ENCODE data around the gene SOX3. TPM values are rescaled to one million over a fixed set of nuclear protein-coding genes. Genes with fewer than 3 reads are reported as not detected.
A peak's percentile ranks its signal among the peaks of the same experiment; 100 is the strongest.

The SOX3 gene
- total RNA-seq, 1 donor from 2014 or later, result 20.4 TPM

GRCh38 chrX:140503238-140503601 lies 1.6 kb downstream of the SOX3 start:
- Mint-ChIP-seq H3K4me1 (peaks cover 51% of the 10 kb centered on the region), H3K9me3 (peaks cover 33% of the 10 kb centered on the region), H3K27ac (peak overlapping the region; percentile 82), H3K4me3 (peak overlapping the region; percentile 92), H3K36me3 (peaks cover 11% of the 10 kb centered on the region), H3K27me3 (ENCODE audit: insufficient read depth, low read depth) (peaks cover 37% of the 10 kb centered on the region)
- Histone ChIP-seq H3K4me3 (peak overlapping the region; percentile 78), H3K36me3 (no peaks in the 10 kb centered on the region), H2AFZ (replicated peaks) (no peak overlapping the region), H4K20me1 (ENCODE audit: low read depth) (peaks cover 9% of the 10 kb centered on the region), H3F3A (ENCODE audit: low read depth) (peaks cover 54% of the 10 kb centered on the region), H3K27ac (no peak overlapping the region), H3K79me2 (ENCODE audit: low read depth) (peaks cover 26% of the 10 kb centered on the region), H3K4me1 (peaks cover 3% of the 10 kb centered on the region), H3K4me2 (peak overlapping the region; percentile 82), H3K9me3 (ENCODE audit: low read depth) (no peaks in the 10 kb centered on the region), H3K27me3 (peaks cover 19% of the 10 kb centered on the region), H3K9ac (no peak overlapping the region)
- TF ChIP-seq EZH2 (IDR thresholded peaks at IDR 0.05), result no peak
- TF ChIP-seq EZH2phosphoT487 (IDR thresholded peaks at IDR 0.05), result no peak
- TF ChIP-seq, protein P1, sequence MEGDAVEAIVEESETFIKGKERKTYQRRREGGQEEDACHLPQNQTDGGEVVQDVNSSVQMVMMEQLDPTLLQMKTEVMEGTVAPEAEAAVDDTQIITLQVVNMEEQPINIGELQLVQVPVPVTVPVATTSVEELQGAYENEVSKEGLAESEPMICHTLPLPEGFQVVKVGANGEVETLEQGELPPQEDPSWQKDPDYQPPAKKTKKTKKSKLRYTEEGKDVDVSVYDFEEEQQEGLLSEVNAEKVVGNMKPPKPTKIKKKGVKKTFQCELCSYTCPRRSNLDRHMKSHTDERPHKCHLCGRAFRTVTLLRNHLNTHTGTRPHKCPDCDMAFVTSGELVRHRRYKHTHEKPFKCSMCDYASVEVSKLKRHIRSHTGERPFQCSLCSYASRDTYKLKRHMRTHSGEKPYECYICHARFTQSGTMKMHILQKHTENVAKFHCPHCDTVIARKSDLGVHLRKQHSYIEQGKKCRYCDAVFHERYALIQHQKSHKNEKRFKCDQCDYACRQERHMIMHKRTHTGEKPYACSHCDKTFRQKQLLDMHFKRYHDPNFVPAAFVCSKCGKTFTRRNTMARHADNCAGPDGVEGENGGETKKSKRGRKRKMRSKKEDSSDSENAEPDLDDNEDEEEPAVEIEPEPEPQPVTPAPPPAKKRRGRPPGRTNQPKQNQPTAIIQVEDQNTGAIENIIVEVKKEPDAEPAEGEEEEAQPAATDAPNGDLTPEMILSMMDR (IDR thresholded peaks at IDR 0.05), result no peak
- DNase-seq (ENCODE audit: low spot score), result peak; percentile 4

- Mint-ChIP-seq H3K9me3 (peaks cover 33% of the 10 kb centered on the region), H3K27me3 (ENCODE audit: insufficient read depth, low read depth) (peaks cover 34% of the 10 kb centered on the region), H3K36me3 (peaks cover 11% of the 10 kb centered on the region), H3K27ac (peak overlapping the region; percentile 22), H3K4me3 (peak overlapping the region; percentile 92), H3K4me1 (peaks cover 48% of the 10 kb centered on the region)
- Histone ChIP-seq H3K27ac (no peak overlapping the region), H3K27me3 (peaks cover 15% of the 10 kb centered on the region), H3K79me2 (ENCODE audit: low read depth) (peaks cover 26% of the 10 kb centered on the region), H3K4me3 (peak overlapping the region; percentile 78), H3K9me3 (ENCODE audit: low read depth) (no peaks in the 10 kb centered on the region), H3F3A (ENCODE audit: low read depth) (peaks cover 54% of the 10 kb centered on the region), H3K36me3 (no peaks in the 10 kb centered on the region), H2AFZ (replicated peaks) (no peak overlapping the region), H3K4me1 (peaks cover 3% of the 10 kb centered on the region), H4K20me1 (ENCODE audit: low read depth) (peaks cover 9% of the 10 kb centered on the region), H3K9ac (no peak overlapping the region), H3K4me2 (peak overlapping the region; percentile 82)
- TF ChIP-seq EZH2phosphoT487 (IDR thresholded peaks at IDR 0.05) (no peak), EZH2 (IDR thresholded peaks at IDR 0.05) (no peak)
- TF ChIP-seq, protein P1 (IDR thresholded peaks at IDR 0.05), result no peak
- DNase-seq (ENCODE audit: low spot score), result peak; percentile 54
These were observed 2.2 kb downstream of the SOX3 start for GRCh38 chrX:140502491-140503237.

- H3K36me3 ChIP-seq, result no peaks in the 10 kb centered on the region
- H3K27me3 Mint-ChIP-seq (ENCODE audit: insufficient read depth, low read depth), result peaks cover 28% of the 10 kb centered on the region
- H3K9me3 Mint-ChIP-seq, result peaks cover 32% of the 10 kb centered on the region
- H3K4me2 ChIP-seq, result peak overlapping the region; percentile 82
- peak overlapping the region; percentile 92 for H3K4me3 Mint-ChIP-seq
- TF ChIP-seq EZH2phosphoT487 (IDR thresholded peaks at IDR 0.05) (no peak), EZH2 (IDR thresholded peaks at IDR 0.05) (no peak)
- TF ChIP-seq, protein P1 (IDR thresholded peaks at IDR 0.05), result no peak
- H3K79me2 ChIP-seq (ENCODE audit: low read depth), result peaks cover 26% of the 10 kb centered on the region
- peaks cover 54% of the 10 kb centered on the region for H3F3A ChIP-seq (ENCODE audit: low read depth)
- H3K4me1 ChIP-seq, result peaks cover 3% of the 10 kb centered on the region
- H3K9ac ChIP-seq, result no peak overlapping the region
- DNase-seq (ENCODE audit: low spot score), result peak; percentile 66
- peak overlapping the region; percentile 37 for H3K27ac ChIP-seq
- H3K27me3 ChIP-seq, result peaks cover 9% of the 10 kb centered on the region
- no peak overlapping the region for H2AFZ ChIP-seq (replicated peaks)
- H3K4me1 Mint-ChIP-seq, result peaks cover 42% of the 10 kb centered on the region
- H3K4me3 ChIP-seq, result peak overlapping the region; percentile 78
- H3K27ac Mint-ChIP-seq, result peak overlapping the region; percentile 97
- H3K9me3 ChIP-seq (ENCODE audit: low read depth), result no peaks in the 10 kb centered on the region
- peaks cover 11% of the 10 kb centered on the region for H3K36me3 Mint-ChIP-seq
- peaks cover 9% of the 10 kb centered on the region for H4K20me1 ChIP-seq (ENCODE audit: low read depth)
These were observed 2.9 kb downstream of the SOX3 start for GRCh38 chrX:140501940-140502468.
